IMR-90 (cell line): ENCODE data around the gene TUBD1. TPM values are rescaled to one million over a fixed set of nuclear protein-coding genes. Genes with fewer than 3 reads are reported as not detected.

Experiments used
- BHLHE40 ChIP-seq: fragments of 150-350 bp; IDR thresholded peaks from 2 replicates; pipeline ENCODE4 v1.6.1; 2016; ENCODE audit warnings: mild to moderate bottlenecking, low read depth, low read length
- CEBPB ChIP-seq: IDR thresholded peaks from 2 replicates; pipeline ENCODE4 v1.6.1; 2012; ENCODE audit warnings: low read depth, low read length, improper control_type of control experiment
- FOS ChIP-seq: fragments of 150-350 bp; IDR thresholded peaks from 2 replicates; pipeline ENCODE4 v1.6.1; 2016; ENCODE audit warnings: low read depth, low read length
- POLR2A ChIP-seq: IDR thresholded peaks from 2 replicates; pipeline ENCODE4 v1.6.1; 2012; ENCODE audit warnings: mild to moderate bottlenecking, low read depth, low read length
- RCOR1 ChIP-seq: IDR thresholded peaks from 2 replicates; pipeline ENCODE4 v1.6.1; 2012; ENCODE audit warnings: mild to moderate bottlenecking, low read length, improper control_type of control experiment; ENCODE audit not compliant: insufficient replicate concordance
- RFX5 ChIP-seq: IDR thresholded peaks from 2 replicates; pipeline ENCODE4 v1.8.0; 2012; ENCODE audit warnings: low read depth, mild to moderate bottlenecking, low read length, moderate library complexity
- polyA plus RNA-seq, 3 experiments: library from polyadenylated mRNA; depleted of rRNA; stranded (reverse); fragments of >200 nt; gene quantifications; 2 replicates each; pipeline ENCODE4 v1.2.3, GENCODE V29; 2012; ENCODE audit warnings: low replicate concordance in 1 of 3
- total RNA-seq: library from RNA; depleted of rRNA; stranded (reverse); fragments of >200 nt; gene quantifications from 2 replicates; pipeline ENCODE4 v1.2.3, GENCODE V29; 2012
- TF ChIP-seq, protein P1 (sequence below): fragments of 150-350 bp; IDR thresholded peaks from 2 replicates; pipeline ENCODE4 v1.6.1; 2017; ENCODE audit warnings: mild to moderate bottlenecking, antibody characterized with exemption, low read length, low read depth

TUBD1 gene
- total and polyA plus RNA-seq, 2 of the 4 experiments (the other 2 are of a cell fraction): 2.2 to 4.7 TPM

GRCh38 chr17:59829217-59830006 is 63.3 kb downstream of the TUBD1 start (continued):
- TF ChIP-seq, protein P1, sequence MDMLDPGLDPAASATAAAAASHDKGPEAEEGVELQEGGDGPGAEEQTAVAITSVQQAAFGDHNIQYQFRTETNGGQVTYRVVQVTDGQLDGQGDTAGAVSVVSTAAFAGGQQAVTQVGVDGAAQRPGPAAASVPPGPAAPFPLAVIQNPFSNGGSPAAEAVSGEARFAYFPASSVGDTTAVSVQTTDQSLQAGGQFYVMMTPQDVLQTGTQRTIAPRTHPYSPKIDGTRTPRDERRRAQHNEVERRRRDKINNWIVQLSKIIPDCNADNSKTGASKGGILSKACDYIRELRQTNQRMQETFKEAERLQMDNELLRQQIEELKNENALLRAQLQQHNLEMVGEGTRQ: no peak
- peak; percentile 94 for TF ChIP-seq FOS
- 0 out of 2 replicates have a peak, but pooled peaks have one; percentile 54 for TF ChIP-seq CEBPB
- TF ChIP-seq POLR2A: no peak; the same call in 1 of the 2 replicates
- no peak for TF ChIP-seq BHLHE40
- TF ChIP-seq RFX5: no peak
- peak; percentile 12 for TF ChIP-seq RCOR1
